Urothelium cell line (cell line): ENCODE data around the gene TOPBP1.
A peak's percentile ranks its signal among the peaks of the same experiment; 100 is the strongest.
"Not testable (repeated sequence)": the region's sequence is repeated elsewhere in the genome, so short reads cannot be mapped to it uniquely, and the experiment has no call there.

Experiments used
- DNase-seq: peaks from one replicate; pipeline ENCODE4 v3.0.0; 2011; ENCODE audit warnings: low spot score, mixed read lengths
- FAIRE-seq: peaks from 2 replicates; lab custom pipeline; 2011; peaks lifted over from hg19 to GRCh38; lab: Jason Lieb, UNC

Gene TOPBP1

DNA sequence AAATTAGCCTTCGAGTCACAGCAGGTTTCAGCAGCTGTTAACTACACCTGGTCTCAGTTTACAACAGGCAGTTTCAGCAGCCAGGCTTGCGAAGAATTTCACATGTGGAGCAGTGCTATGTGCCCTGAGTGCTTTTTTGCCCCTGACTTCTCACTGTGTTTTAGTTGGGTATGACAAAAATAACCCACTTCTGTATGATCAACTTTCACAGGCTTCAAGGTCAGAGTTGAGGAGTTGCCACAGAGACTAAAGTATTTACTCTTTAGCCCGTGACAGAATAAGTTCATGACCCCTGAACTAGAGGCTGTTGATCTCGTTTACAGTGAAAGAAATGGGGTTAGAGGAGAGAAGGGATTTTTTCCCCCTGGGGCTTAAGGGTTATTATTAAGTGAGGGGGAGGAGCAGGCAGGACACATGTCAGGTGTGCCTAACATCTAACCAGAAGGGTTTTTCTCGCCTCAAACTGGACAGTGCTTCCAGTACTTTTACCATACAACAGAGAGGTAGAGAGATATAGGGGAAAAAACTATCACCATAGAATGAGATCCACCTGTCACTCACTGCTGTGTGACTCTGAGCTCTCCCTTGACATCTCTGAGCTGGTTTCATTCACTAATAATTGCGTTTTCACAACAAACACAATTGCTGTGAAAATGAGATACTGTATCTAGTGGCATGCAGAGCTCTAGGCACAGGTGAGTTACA lies 14.0 kb upstream of the TOPBP1 start:
- DNase-seq (no peak), FAIRE-seq (no peak)

DNA sequence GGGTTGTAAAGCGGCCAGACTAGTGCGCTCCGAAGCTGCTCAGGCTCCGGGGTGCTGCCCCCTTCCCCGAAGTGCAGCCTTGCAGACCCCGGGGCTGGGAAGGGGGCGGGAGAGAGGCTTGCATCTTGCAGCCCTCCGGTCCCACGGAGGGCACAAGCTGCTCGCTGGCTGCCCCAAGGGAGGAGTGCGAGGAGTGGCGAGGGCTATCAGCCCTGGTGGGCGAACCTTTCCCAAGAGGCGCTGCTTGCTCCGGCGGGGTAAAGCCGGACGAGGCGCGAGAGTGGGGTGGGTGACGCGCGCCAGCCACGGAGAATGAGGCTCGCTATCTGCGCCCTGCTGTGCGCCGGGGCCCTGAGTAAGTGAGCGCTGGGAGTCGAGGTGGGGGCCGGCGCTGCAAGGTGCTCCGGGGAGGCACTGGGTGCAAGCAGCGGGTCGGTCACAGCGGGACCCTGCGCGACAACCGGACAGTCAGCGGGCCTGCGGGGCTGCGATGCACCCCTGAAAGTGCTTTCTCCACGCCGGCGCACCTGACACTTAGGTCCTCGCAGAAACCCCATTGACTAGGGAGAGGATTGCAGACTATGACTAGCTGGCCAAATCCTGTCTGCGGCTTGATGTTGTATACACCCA lies 12.7 kb upstream of the TOPBP1 start:
- no peak for DNase-seq
- no peak for FAIRE-seq

DNA sequence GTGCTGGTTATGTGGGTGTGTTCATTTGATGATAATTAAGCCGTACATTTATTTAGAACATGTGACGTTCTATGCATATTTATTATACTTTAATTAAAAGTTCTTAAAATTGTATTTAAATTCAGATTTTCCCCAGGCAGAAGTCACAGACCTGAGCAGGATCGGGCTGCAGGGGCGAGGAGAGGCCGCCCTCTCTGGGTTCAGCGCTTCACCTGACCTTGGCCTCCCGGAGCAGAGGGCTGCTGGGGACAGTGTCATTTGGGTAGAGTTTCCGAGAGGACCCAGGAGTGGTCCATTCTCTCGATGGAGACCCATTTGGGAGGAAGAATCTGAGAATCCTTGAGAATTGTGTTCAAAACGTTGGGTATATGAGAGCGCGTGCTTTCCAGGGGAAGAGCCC lies 12.0 kb upstream of the TOPBP1 start:
- DNase-seq = no peak

DNA sequence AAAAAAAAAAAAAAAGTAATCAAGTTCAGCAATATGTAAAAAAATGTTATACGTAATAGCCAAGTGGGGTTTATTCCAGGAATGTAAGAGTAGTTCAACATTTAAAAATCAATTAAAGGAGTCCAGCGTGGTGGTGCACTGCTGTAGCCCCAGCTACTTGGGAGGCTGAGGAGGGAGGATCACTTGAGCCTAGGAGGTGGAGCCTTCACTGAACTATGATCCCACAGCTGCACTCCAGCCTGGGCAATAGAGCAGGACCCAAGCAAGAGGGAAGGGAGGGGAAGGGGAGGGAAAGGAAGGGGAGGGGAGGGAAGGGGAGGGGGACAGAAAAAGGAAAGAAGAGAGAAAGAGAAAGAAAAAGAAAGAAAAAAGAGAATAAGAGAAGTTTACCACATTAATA lies 10.7 kb upstream of the TOPBP1 start:
- DNase-seq = no peak
- FAIRE-seq = no peak

More for the DNA sequence above, 12.0 kb upstream of the TOPBP1 start:
- FAIRE-seq = no peak

DNA sequence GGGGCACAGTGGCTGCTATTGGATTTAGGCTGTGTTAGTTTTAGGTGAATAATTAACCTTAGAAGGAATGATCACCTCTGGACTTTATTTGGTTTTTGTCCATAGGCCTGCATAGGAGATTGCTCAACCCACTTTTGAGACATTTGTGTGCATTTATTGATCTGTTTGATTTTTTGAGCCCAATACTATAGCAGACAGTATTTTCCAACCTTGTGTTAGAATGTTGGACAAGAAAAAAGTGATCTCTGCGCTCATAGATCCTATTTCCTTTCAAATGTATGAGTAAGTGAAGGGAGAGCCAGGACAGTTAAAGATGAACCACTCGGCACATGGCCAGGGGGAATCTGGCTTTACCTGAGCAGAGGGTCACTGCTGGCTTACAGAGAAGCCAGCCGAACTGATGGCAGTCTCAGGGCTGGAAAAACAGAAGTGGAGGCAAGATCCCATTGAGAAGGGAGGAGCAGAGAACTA lies 8.8 kb upstream of the TOPBP1 start:
- no peak for DNase-seq
- FAIRE-seq = no peak

DNA sequence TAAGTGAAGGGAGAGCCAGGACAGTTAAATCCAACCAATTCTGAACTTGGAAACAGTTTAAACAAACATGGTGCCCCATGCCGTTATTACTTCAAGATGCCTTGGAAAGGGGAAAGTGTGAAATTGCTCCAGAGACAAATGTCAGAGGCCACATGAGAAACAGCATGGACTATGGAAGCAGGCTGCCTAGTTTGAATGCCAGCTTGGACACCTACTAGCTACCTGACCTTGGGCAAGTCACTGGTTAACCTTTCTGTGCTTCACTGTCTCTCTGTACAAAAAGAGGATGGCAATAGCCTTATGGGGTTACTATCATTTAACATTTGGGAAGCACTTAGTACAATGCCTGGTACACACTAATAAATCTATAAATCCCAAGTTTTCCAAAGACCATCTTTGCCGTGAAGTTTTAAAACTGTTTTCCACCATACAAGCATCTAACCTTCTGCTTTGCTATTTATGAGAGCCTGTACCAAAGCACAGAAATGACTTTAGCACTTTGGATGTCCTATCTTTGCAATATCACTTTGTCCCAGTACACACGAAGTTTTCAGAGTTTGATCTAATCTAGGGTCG lies 8.3 kb upstream of the TOPBP1 start:
- no peak for DNase-seq
- FAIRE-seq = no peak

DNA sequence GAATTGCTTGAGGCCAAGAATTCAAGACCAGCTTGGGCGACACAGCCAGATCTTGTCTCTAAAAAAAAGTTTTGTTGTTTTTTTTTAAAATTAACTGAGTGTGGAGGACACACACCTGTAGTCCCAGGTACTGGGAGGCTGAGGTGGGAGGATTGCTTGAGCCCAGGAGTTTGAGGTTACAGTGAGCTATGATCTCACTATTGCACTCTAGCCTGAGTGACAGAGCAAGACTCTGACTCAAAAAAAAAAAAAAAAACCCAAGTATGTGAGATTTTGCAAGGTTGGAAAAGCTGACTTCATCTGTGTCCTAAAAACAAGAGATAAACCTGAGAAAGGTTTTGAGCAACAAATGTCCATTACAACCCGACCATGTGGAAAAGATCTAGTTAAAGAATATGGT lies 5.4 kb upstream of the TOPBP1 start:
- DNase-seq (no peak), FAIRE-seq (no peak)

DNA sequence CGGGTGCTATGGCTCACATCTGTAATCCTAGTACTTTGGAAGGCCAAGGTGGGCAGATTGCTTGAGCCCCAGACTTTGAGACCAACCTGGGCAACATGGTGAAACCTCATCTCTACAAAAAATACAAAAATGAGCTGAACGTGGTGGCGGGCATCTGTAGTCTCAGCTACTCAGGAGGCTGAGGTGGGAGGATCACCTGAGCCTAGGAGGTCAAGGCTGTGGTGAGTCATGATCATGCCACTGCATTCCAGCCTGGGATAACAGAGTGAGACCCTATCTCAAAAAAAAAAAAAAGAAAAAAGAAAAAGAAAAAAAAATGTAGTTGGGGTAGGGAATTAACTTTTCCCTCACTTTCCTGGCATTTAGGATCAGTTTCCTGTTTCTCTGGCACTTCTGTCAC lies 3.4 kb upstream of the TOPBP1 start:
- not testable (repeated sequence) for FAIRE-seq, DNase-seq

DNA sequence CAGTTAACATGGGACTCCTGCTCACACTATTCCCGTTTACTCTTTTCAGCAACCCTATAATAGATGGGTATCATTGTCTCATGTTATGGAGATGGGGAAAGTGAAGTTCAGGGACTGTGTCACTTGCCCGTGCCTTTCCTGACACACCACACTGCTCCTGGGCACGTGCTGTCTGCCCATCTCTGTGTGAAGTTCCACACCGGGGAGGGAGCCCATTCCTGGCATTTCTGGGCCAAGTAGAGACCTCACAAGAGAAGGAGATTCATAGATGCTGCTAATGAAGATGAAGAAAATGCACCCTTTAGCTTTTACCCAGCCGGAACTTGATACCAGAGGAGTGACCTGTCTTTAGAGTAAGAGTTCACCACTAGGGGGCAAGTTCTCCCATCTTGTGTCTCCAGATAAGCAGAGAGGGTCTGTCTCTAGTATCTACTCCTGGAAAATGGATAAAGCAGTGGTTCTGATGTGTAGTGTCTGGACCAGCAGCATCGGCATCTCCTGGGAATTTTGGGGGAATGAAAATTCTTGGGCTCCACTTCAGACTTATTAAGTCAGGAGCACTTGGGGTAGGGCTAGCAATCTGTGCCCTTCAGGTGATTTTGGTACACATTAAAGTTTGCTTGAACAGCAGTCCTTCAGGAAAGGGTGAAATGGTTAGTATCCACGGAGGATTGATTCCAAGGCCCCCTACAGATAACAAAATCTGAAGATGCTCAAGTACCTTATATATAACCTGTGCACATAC lies 2.0 kb upstream of the TOPBP1 start:
- FAIRE-seq (no peak), DNase-seq (peak; percentile 60)

DNA sequence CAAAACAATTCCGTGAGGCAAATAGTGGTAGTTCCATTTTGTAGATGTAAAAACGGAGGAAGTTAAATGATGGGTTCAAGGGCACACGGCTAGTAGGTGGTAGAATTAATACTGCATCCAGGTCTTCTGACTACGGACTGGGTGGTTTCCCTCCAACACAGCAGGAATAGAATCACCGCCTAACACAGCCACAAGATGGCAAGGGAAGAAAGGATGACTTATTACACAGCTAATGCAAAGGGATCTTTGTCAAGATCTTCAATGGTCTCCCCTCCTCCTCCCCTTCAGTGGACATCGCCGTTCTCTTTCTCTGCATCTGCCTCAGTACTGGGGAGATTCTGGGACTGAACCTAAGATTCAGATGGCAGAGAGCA lies 524 bp upstream of the TOPBP1 start:
- FAIRE-seq = no peak

DNA sequence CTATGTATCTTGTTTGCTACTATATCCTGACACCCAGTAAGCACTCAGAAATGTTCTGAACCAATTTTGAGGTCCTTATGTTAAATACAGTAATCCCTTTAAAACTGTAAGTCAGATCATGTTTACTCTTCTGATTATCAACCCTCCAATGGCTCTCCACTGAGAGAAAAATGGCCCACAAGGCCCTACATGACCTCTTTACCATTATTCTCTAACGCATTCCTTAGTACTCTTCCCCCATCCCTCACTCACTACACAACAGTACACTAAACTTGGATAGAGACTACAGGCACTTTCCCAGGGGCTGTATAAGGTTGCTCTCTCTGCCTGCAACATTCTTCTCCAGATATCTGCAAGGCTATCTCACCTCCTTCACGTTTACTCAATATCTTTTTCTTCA lies 1.9 kb downstream of the TOPBP1 start:
- DNase-seq = no peak
- FAIRE-seq = no peak

More for the DNA sequence above, 524 bp upstream of the TOPBP1 start:
- peak; percentile 32 for DNase-seq

DNA sequence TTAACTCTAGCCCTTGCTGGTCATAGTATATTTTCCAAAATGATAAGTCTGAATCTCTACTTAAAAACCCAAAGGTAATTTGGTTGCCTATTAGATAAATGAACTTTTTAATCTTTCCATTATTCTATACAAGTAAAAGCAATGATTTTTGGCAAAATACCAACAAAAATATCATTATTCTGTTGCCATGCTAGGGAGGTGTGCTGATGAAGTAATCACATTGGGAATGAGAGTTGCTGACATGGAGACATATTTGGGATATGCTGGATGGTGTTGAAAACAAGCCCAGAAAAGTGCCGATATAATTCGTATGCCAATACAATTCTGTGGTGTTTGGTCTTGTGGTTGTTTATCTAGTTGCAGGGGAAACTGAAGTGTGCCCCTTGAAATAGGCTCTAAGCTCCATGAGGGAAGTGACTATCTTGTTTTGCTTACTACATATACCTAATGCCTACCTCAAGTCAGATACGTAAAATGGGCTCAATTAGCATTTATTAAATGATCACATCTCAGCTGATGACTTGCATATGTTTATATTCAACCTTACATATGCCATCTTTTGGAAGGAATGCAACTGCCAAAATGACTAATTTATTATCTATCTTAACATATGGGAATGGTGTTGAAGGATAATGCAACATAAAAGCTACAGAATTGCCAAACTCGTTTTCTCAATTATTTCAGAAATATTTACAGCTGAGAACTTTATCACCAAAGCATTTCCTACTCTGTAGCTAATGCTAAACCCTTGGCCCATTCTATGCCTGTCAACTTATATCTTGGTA lies 5.8 kb downstream of the TOPBP1 start:
- FAIRE-seq (no peak), DNase-seq (no peak)

DNA sequence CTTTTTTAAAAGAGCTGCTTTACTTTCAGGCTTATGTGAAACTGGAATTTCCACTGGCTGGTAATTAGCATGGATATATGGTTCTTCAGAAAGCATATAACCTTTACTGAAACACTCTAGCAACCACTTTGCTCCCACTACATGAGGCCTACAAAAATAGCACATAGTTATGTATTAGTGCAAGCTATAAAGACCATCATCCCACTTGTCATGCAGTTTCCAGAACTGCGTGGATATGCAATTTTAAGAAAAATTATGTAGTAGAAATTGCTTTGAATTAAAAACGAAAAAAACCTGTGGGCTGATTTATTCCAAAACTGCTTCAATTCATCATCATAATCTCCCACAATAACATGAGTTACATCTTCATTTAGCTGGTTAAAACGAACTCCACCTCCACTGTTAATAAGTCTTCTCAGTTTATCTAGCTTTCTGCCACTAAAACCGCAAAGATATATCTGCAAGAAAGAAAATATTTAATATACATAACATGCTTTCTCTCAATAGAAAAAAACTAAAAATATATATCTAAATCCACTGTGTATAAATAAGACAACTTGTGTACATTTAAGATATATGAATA lies 12.2 kb downstream of the TOPBP1 start:
- DNase-seq = no peak
- FAIRE-seq = no peak

DNA sequence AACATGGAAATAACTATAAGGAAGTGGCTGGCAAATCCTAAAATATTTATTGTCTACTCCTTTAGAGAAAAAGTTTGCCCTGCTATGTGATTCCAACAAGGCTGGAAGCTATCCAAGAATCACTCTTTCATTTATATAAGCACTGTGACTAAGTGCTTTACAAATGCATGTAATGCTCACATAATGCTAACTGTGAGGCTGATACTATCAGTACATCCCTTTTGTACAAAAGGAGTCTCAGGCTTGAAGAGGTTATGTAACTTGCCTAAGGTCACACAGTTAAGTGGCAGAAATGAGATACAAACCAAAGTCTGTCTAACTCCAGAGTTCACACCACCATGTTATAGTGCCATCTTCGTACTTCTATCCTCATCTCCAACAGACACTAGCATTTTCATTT lies 17.0 kb downstream of the TOPBP1 start:
- DNase-seq = peak; percentile 14
- no peak for FAIRE-seq

DNA sequence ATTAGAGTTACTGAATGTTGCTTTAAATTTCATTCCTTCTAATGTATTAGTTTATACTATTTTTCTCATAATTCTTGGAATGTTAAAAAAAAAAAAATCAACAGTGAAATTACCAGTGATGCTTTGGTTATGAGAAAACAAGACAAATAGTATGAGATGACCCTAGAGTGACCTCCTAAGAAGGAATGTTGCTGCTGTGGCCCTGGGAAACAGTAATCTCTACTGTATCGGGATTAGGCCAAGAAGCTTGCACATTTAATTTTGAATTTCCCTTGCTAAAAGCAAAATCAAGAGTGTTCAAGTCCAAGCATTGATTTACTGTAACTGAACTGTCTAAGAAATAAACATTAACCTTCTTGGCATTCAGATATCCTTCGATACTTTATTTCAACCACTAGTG lies 18.1 kb downstream of the TOPBP1 start:
- FAIRE-seq = no peak
- no peak for DNase-seq

DNA sequence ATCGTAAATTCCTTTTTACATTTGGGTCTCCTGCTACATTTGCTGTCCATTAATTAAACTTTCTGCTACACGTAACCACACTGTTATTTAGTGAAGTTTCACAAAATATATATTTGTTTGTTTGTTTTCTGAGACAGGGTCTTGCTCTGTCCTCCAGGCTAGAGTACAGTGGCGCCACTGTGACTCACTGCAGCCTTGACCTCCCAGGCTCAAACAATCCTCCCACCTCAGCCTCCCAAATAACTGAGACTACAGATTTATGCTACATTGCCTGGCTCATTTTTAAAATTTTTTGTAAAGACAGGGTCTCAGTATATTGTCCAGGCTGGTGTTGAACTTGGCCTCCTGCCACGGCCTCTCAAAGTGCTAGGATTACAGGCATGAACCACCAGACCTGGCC lies 20.5 kb downstream of the TOPBP1 start:
- FAIRE-seq = no peak
- no peak for DNase-seq

DNA sequence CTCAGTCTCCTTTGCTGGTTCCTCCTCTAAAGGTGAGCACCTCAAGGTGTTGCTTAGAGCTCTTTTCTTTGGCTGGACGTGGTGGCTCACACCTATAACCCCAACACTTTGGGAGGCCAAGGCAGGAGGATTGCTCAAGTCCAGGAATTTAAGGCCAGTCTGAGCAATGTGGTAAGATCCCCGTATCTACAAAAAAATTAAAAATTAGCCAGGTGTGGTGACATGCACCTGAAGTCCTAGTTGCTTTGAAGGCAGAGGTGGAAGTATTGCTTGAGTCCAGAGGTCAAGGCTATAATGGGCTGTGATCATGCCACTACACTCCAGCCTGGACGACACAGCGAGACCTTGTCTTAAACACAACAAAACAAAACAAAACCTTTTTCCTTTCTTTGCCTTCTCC lies 28.3 kb downstream of the TOPBP1 start:
- DNase-seq (no peak), FAIRE-seq (no peak)

DNA sequence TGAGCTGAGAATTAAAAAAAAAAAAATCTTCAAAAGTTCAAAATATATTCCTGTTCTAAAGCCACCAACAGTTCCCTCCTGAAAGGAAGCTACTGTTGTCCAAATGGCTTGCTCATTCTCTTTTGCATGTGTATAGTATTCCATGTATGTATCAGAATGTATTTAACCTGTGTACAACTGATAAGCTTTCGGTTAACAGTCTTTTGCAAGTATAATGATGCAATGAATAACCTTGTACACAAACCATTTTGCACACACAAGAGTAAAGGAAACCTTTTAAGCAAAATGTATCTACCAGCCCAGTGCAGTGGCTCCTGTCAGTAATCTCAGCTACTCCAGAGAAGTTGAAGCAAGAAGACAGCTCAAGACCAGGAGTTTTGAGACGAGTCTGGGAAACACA lies 32.6 kb downstream of the TOPBP1 start:
- FAIRE-seq = no peak
- DNase-seq = no peak

DNA sequence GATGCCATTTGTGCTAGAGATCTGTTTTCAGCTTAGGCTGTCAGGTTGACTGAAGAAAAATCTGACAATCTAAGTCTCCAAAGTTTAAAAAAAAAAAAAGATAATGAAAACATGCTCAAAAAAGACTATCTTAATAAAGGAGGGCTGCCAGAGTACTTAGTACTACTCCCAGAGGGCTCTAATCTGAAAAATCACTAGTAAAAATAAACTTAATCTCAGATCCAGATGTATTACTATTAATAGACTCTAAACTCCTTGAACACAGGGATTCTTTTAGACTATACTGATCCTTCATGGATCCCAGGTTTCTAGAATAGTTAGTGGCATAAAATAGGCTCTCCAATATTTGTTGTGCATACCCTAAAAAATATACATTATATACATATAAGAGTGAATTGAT lies 34.0 kb downstream of the TOPBP1 start:
- DNase-seq (no peak), FAIRE-seq (no peak)

DNA sequence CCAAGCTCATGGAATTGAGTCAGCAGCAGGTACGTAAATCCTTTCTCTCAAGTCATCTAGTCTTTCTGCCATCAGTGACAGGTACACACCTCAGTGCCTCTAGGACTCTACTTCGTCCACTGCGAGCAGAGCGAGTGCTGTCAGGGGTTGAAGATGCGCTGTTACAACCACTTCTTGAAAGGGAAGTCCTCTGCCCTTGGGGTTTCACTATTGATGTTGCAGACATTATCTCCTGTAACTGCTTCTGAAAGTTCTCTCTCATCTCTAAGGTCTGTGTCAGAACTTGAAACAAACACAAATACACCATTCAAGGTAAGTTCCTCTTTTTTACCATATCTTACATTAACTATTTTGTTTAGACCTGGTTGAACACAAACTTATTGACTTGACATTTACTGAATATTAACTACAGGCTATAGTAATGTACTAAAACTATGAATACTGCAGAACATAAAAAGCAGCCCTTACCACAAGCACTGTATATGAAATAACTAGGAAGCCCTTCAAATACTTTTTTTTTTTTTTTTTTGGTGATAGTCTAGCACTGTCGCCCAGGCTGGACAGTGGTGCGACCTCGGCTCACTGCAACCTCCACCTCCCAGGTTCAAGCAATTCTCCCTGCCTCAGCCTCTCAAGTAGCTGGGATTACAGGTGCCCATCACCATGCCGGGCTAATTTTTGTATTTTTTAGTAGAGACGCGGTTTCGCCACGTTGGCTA lies 41.5 kb downstream of the TOPBP1 start:
- no peak for DNase-seq
- FAIRE-seq = no peak
